ENCODE data around the gene FBXW5. TPM values are rescaled to one million over a fixed set of nuclear protein-coding genes. Genes with fewer than 3 reads are reported as not detected.

FBXW5 gene
- total RNA-seq, 1 experiment from 2014 or later: 88.0 TPM

DNA sequence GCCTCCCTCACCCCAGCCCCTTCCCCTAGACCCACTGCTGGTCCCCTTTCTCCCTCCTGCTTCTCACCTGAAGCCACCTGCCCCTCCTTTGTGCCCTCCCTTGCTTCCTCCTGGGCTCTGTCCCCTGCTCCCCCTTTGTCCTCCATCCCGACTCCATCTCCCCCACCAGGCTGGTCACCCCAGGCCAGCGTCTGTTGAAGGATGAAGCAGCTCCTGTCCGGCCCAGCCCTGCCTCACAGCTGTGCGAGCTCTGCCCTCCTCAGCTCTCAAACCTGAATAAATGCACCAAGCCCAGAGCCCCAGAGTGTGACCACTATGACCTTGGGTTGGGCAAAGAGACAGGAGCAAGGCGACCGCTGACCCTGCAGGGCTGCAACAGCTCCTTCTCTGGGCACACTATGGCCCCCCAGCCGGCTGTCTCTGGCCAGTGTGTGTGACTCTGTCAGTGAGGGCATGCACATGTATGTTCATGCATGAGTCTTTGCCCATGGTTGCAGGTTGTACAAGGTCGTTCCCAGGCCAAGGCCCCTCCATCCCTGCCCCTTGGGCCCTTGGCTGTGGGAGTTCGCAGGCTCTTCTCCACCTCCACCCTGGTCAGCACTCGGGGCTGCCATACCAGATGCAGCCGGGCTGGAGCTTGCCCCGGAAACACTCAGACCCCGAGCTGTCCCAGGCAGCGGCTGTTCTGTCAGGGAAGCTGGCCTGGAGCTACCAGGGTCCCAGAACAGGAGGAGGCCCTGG is 10.8 kb upstream of the FBXW5 start:
- ChIA-PET CTCF (no interaction called here), RAD21 (ENCODE audit: low non-redundant PET in 1 of 2, low total read pairs in 2 of 2, uncharacterized antibody in 2 of 2, unreplicated experiment in 2 of 2) (no interaction called here), POLR2A (no interaction called here)
- Histone ChIP-seq H3K9me2 (ENCODE audit: insufficient read depth) (no peaks in the 10 kb centered on the region), H3K9me3 (ENCODE audit: control insufficient read depth in 1 of 2, insufficient read depth in 1 of 2, low read depth in 1 of 2, low read length in 2 of 2) (no peaks in the 10 kb centered on the region), H3K27ac (ENCODE audit: low read depth, low read length) (no peak overlapping the region), H2AFZ (ENCODE audit: low read depth, low read length, poor library complexity, severe bottlenecking) (no peak overlapping the region), H3K4me3 (replicated peaks in 1 of 2; ENCODE audit: low read depth in 1 of 2, low read length in 2 of 2) (no peak overlapping the region), H3K4me1 (ENCODE audit: control insufficient read depth in 1 of 2, insufficient read depth in 2 of 2, low read length in 2 of 2) (peaks cover 6 to 10% of the 10 kb centered on the region in 2 experiments), H3K27me3 (ENCODE audit: insufficient read depth, low read length) (no peaks in the 10 kb centered on the region), H3K4me2 (ENCODE audit: low read length) (no peak overlapping the region), H3K79me2 (ENCODE audit: insufficient read depth, low read length) (no peaks in the 10 kb centered on the region), H3K36me3 (ENCODE audit: control insufficient read depth in 1 of 2, insufficient read depth in 2 of 2, low read length in 2 of 2) (no peaks in the 10 kb centered on the region), H3K9ac (ENCODE audit: low read length) (no peak overlapping the region), H4K20me1 (ENCODE audit: insufficient read depth) (no peaks in the 10 kb centered on the region)
- BruUV-seq (replicated peaks): no TSS peak
- ATAC-seq (no peak), DNase-seq (ENCODE audit: low read depth, low spot score) (no peak)
- TF ChIP-seq FOSL1 (IDR thresholded peaks at IDR 0.05; ENCODE audit: low read depth) (no peak), EZH2 (IDR thresholded peaks at IDR 0.05) (no peak), EZH2phosphoT487 (IDR thresholded peaks at IDR 0.05; ENCODE audit: borderline replicate concordance) (no peak), ELF1 (IDR thresholded peaks at IDR 0.05; ENCODE audit: borderline replicate concordance, low read depth) (no peak), SRF (IDR thresholded peaks at IDR 0.05; ENCODE audit: low read depth) (no peak), EGR1 (IDR thresholded peaks at IDR 0.05; ENCODE audit: low read depth) (no peak), ZNF274 (IDR thresholded peaks at IDR 0.05; ENCODE audit: low read depth, low read length) (no peak), POLR2A (IDR thresholded peaks at IDR 0.05; ENCODE audit: borderline replicate concordance, extremely low read depth, insufficient read depth, insufficient read length) (no peak), YY1 (IDR thresholded peaks at IDR 0.05; ENCODE audit: extremely low read depth, insufficient replicate concordance, low read depth, low read length) (no peak)
- TF ChIP-seq, protein P1, sequence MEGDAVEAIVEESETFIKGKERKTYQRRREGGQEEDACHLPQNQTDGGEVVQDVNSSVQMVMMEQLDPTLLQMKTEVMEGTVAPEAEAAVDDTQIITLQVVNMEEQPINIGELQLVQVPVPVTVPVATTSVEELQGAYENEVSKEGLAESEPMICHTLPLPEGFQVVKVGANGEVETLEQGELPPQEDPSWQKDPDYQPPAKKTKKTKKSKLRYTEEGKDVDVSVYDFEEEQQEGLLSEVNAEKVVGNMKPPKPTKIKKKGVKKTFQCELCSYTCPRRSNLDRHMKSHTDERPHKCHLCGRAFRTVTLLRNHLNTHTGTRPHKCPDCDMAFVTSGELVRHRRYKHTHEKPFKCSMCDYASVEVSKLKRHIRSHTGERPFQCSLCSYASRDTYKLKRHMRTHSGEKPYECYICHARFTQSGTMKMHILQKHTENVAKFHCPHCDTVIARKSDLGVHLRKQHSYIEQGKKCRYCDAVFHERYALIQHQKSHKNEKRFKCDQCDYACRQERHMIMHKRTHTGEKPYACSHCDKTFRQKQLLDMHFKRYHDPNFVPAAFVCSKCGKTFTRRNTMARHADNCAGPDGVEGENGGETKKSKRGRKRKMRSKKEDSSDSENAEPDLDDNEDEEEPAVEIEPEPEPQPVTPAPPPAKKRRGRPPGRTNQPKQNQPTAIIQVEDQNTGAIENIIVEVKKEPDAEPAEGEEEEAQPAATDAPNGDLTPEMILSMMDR (IDR thresholded peaks at IDR 0.05 in 2 of 3, conservative IDR thresholded peaks at IDR 0.05 in 1 of 3; ENCODE audit: borderline replicate concordance in 1 of 3, insufficient read depth in 1 of 3, low read depth in 2 of 3, low read length in 2 of 3): no peak
- intact Hi-C loops (cut with micrococcal nuclease): no loop called here

Measured in HCT116 (cell line).